Ovary (tissue), 3 donors: ENCODE data around the gene CNOT10.

Source experiments
- EP300 ChIP-seq: sonication (generic); formaldehyde crosslinking; IDR thresholded peaks from one replicate; pipeline ENCODE4 v1.6.1; 2017; ENCODE audit warnings: antibody characterized with exemption
- POLR2A ChIP-seq: fragments of 450-650 bp; IDR thresholded peaks from one replicate; pipeline ENCODE4 v1.6.1; 2017; ENCODE audit warnings: antibody characterized with exemption, mild to moderate bottlenecking, moderate library complexity
- TF ChIP-seq, protein P1 (sequence below), 3 donors: fragments of 450-650 bp in 2 of 3; fragments of 200-600 bp in 1 of 3; IDR thresholded peaks; one replicate each; pipeline versions ENCODE4 v1.5.1 to v1.8.0; 2016 to 2022; ENCODE audit warnings: antibody characterized with exemption in 3 of 3, mild to moderate bottlenecking in 1 of 3
- donor health status: DM: no; HTN: no; CAD: no.

DNA sequence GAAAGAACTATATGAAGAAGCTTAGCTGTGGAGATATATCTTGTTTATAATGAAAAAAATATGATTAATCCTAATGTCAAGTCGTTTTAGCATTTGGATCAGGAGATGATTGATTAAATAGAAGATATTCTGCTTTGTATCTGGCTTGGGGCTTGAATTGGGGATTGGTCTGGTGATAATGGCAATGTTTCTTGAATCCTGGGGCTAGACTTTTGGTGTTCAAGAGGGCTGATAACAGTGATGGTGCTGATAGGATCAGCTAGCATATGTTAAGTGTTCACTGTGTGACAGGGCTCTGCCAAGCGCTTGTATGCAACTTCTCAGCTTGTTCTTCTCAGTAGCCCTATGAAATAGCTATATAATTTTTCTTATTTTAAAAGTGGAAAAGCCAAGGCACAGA lies 20.2 kb downstream of the CNOT10 start:
- TF ChIP-seq, protein P1, sequence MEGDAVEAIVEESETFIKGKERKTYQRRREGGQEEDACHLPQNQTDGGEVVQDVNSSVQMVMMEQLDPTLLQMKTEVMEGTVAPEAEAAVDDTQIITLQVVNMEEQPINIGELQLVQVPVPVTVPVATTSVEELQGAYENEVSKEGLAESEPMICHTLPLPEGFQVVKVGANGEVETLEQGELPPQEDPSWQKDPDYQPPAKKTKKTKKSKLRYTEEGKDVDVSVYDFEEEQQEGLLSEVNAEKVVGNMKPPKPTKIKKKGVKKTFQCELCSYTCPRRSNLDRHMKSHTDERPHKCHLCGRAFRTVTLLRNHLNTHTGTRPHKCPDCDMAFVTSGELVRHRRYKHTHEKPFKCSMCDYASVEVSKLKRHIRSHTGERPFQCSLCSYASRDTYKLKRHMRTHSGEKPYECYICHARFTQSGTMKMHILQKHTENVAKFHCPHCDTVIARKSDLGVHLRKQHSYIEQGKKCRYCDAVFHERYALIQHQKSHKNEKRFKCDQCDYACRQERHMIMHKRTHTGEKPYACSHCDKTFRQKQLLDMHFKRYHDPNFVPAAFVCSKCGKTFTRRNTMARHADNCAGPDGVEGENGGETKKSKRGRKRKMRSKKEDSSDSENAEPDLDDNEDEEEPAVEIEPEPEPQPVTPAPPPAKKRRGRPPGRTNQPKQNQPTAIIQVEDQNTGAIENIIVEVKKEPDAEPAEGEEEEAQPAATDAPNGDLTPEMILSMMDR (IDR thresholded peaks at IDR 0.05), result no peak
- TF ChIP-seq POLR2A, result no peak
- no peak for TF ChIP-seq EP300
